Cortex of kidney (tissue), 1 donor: ENCODE results near the gene SYTL3.
"Not testable (repeated sequence)": the region's sequence is repeated elsewhere in the genome, so short reads cannot be mapped to it uniquely, and the experiment has no call there.

ENCODE experiments used
- DNase-seq: peaks from one replicate; lab custom pipeline; 2025; lab: John Stamatoyannopoulos, UW

Gene SYTL3

GRCh38 chr6:158622545-158623190, 27.2 kb upstream of the SYTL3 start:
- DNase-seq: no peak

DNA sequence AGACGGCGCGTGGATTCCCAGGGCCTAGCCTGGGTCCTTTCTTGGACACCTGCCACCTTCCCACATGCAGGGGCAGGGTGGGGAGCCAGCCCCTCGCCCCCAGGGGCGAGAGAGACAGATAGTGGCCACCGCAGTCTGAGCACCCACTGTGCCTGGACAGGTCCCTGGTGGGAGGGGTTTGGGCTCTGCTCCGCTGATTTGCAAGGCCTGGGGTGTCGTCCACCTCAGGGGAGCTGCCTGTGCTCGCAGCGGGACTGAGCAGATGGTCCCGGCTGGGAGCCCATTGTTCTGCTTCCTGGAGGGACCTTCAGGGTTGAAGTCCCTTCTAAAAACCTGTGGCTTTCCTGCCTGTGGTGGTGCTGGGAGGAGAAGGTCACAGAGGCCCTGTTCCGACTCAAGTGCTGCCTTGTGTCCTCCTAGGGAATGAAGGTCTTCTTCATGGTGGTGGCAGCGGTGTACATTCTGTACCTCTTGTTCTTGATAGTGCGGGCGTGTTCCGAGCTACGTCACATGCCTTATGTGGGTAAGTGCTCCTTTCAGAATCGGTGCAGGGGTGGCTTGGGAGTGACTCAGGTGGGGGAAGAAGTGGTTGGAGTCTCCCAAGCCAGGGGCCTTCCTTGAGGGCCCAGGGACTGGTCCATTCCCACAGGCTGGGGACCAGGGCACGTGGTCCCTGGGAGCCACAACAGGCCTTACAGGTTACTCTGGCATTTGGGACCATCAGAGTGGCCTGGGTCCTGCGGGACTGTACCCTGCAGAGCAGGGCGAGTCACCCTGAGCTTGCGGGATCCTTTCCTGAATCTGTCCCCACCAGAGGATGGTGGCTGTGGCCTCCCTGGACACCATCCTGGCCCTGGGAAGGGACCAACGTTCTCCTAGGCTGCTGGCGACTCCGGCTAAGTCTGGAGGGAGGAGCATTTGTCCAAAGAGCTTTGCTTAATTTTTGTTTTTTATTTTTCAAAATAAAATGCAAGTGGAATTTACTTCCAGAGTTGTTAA, 24.9 kb upstream of the SYTL3 start:
- DNase-seq: no peak

GRCh38 chr6:158625881-158626305, 24.0 kb upstream of the SYTL3 start:
- DNase-seq: no peak

GRCh38 chr6:158626360-158627167, 23.3 kb upstream of the SYTL3 start:
- DNase-seq: no peak

GRCh38 chr6:158627168-158627939, 22.5 kb upstream of the SYTL3 start:
- DNase-seq: no peak

- DNase-seq: no peak
Measured at GRCh38 chr6:158627940-158628211, 22.0 kb upstream of the SYTL3 start.

DNA sequence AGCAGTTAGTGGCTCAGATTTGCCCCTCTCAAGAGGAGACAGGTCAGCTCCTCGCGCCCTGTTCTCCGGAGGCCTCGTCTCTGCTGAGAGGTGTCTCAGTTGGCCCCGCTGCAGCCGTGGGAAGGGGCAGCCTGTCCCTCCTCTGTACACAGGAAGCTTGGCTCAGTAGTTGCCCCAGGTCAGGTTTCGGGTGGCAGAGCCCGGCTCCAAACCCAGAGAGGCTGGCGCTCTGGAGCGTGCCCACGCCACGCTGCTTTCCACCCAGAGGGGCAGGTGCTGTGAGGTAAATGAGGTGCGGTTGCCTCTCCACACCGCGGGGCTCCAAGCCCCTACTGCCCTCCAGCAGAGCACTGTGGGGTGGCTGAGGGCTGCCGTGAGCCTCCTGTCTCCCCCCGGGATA, 21.3 kb upstream of the SYTL3 start:
- DNase-seq: no peak

DNA sequence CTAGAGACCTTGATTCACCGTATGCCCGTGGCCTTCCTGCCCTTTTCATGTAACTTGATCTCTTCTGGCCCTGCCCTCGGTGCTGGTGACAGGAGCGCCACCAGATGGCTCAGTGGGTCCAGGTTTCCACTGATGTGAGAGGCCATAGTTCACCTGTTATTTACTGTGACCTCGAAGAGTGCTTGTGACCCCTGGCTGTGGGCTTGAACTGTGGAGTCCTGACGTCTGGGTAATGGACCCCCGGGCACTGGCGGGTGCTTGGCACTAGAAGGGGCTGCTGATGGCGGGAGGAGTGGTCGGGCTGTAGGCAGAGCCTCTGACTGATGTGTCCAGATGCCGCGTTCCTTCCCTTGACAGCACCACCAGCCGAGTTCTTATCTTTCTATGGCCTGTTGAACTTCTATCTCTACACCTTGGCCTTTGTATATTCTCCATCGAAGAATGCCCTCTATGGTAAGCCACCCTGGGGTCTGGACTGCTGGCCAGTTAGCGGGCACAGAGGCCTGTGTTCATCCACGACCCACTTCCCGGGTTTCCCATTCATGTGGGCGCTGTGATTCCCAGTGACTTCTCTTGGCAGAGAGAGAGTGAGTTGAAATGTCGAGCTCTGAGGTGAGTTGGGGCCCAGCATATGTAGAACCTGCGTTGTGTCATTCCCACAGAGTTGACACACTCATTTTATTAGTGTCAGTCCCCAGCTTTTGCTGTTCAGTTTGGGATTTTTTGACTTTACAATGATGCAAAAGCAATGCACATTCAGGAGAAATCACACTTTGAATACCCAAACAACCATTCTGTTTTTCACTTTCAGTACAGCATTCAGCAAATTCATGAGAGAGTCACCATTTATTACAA, 20.3 kb upstream of the SYTL3 start:
- DNase-seq: no peak

- DNase-seq: no peak
Measured at GRCh38 chr6:158630938-158631616, 18.8 kb upstream of the SYTL3 start.

- DNase-seq: no peak
Measured at GRCh38 chr6:158631678-158632537, 17.9 kb upstream of the SYTL3 start.

DNA sequence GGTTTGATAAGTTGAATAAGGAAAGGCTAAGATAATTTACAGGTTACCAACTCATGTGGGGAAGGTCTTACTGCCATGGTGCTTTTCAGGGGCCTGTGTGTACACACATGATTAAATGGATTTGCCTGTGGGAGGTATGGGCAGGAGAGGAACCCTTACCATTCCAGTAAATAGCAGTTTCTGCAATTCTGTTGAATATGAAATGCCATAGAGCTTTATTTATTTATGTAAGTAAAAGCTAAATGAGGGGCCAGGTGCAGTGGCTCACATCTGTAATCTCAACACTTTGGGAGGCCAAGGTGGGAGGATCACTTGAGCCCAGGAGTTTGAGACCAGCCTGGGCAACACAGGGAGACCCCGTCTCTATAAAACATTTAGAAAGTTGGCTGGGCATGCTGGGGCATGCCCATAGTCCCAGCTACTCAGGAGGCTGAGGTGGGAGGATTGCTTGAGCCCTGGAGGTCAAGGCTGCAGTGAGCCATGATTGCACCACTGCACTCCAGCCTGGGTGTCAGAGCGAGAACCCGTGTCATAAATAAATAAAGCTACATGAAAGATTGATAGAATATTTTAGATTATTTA, 17.2 kb upstream of the SYTL3 start:
- DNase-seq: not testable (repeated sequence)

GRCh38 chr6:158633127-158633526, 16.7 kb upstream of the SYTL3 start:
- no peak for DNase-seq

DNA sequence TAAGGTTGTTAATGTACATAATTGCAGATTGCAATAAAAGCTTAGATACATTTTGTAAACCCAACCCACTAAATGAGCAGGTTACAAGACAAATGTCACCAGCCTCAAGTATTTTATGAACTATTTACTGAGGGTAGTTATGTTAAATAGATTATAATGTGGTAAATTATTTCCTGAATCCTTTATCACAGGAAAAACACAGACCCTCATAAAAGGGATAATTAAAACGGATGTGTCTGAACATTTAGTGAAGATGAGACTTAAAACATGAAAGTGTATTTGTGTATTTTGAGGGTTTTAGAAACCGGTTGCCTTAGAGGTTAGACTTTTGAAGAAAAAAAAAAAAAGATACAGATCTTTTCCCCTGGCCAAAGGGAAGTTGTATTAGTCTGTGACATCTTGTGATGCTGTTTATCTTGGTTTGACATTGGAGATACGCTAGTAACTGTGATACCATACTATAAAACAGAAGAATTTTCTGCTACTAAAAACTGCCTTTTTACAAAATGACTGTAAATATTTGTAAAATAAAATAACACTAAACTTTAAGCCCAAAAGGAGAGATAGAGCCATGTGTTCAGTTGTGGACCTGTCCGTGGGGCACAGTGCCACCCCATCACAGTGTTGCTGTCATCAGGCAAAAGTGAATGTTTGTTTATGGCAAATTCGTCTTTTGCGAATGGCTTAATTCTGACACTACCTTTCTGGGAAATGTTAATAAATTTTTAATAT, 15.0 kb upstream of the SYTL3 start:
- DNase-seq: no peak

- DNase-seq: no peak
Measured at GRCh38 chr6:158635427-158636073, 14.3 kb upstream of the SYTL3 start.

DNA sequence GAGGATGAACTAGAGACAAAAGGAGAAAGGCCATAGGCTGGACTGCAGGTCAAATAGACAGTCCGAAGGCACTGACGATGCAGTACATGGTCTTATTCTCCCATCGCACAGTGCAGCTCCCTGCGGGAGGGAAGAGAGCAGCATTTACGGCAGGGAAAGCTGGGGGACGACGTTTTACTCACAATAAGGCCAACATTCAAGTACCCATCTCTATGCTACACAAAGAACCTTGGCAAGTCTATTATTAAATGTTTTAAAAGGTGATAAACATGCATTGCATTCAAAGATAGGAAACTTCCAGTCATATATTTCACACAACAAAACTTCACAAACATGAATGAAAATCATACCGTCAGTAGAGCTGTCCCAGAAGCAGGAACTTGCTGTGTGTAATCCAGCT, 13.1 kb upstream of the SYTL3 start:
- no peak for DNase-seq

DNA sequence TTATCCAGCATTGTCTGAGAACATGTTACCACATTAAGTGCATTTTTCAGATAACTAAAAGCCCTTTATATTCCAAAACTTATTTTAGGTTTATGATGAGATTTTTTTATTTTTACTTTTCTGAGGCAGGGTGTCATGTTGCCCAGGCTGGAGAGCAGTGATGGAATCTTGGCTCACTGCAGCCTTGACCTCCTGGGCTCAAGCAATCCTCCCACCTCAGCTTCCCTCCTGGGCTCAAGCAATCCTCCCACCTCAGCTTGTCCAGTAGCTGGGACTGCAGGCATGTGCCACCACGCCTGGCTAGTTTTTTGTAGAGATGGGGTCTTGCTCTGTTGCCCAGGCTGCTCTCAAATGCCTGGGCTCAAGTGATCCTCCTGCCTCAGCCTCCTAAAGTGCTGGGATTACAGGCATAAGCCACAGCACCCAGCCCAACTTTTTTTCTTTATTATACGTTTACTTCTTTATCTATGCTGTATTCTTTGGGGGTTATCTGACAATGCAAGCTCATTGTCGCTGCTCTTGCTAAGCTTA, 11.5 kb upstream of the SYTL3 start:
- no peak for DNase-seq

- DNase-seq: no peak
Measured at GRCh38 chr6:158639056-158639455, 10.8 kb upstream of the SYTL3 start.
